NCI-H2029 treated with DMSO at 0.1 percent for 48 hours (cell line): ENCODE data around the gene SLC39A10.

ENCODE experiments used
- DNase-seq: peaks from one replicate; lab custom pipeline; 2025; lab: John Stamatoyannopoulos, UW

SLC39A10 gene

DNA sequence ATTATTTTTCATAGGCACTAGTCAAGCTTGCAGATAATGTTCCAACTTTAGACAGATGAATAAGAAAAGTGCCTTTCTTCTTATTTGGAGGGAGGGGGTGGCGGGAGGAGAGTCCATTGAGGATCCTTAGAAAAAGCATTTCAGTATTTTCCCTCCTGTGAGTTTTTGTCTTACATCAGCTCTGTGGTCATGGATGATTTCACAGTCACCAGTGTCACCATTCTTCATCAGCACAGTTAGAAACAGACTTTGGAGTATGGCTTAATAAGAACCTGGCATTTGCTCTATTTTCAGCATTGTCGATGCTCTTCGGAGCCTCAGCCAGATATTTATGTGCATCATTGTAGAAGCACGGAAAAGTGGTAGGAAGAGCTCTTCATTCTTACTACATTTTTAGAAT lies 70.1 kb downstream of the SLC39A10 start:
- no peak for DNase-seq

DNA sequence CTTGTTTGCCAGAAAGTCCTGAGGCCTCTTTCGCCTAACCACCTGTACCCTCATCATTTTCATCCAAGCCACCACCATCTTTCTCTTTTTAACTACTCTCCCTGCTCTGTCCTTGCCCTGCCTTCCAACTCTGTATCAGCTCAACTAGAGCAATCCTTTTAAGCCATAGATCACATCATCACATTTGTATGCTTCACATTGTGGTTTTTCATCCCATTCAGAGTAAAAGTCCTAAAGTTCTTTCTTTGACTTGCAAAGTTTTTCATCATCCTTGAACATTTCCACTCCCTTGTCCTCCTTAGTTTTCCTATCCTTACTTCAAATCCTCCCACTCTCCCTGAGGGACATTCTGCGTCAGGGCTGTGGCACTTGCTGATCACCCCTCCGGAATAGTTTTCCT lies 73.9 kb downstream of the SLC39A10 start:
- DNase-seq, result no peak

DNA sequence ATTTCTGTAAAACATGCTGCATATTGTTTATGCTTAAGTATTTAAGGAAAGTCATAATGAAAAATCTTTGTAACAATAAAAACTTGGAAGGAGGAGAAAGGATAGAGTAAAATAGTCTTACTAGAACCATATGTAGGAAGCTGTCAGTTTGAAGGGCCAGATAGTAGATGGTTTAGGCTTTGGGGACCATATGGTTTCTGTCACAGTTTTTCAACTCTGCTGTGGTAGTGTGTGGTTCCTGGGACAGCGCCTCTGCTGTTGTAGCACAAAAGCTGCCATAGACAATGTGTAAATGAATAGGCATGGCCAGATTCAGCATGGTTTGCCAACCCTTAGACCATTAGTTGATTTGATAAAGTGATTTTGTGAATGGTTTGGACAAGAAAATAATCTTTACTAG lies 75.5 kb downstream of the SLC39A10 start:
- DNase-seq, result no peak

DNA sequence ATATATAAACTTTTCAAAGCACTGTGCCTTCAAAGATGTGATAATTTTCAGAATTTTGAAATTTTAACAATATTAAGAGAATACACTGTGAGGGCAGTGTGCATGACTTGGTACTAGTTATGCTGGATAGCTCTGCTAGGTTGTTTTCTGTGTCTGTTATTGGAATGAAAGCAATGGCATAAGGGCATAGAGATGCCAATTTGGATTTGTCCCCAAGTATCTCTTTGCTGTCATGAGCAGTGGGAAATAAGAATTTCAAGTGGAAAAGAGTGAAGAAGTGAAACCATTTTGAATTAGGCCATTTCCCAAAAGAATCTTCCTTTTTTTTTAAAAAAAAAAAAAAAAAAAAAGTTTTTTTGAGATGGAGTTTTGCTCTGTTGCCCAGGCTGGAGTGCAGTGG lies 76.8 kb downstream of the SLC39A10 start:
- no peak for DNase-seq

DNA sequence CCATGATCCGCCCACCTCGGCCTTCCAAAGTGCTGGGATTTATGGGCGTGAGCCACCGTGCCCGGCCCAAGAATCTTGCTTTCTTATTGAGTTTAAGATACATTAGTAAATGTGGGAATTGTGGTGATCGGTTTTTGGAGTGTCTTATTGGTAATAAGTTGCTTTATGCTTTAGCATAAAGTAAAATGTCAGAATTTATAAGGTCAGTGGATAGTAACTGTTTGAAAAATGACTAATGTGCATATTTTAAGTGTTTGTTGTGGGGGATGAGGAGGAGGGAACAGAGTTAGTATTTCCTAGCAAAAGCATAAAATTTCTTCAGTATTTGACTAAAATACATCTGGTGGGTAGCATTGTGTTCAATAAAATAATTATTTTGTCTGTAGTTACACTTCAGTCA lies 77.4 kb downstream of the SLC39A10 start:
- no peak for DNase-seq

DNA sequence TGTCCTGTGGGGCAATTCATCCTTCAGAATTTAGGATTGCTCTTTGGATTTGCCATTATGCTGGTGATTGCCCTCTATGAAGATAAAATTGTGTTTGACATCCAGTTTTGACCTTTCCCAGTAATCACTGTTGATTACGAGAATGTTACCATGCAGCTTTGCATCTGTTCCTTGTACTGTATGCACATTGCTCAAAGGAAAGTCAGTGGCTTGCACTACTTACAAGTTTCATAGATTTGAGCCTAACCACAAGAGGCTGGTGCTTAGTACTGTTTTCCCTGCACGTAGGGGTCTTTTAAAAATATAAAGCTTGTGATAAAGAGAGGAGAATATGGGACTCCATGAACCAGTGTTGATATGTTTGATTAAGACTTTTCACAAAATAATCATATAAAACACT lies 77.9 kb downstream of the SLC39A10 start:
- no peak for DNase-seq

DNA sequence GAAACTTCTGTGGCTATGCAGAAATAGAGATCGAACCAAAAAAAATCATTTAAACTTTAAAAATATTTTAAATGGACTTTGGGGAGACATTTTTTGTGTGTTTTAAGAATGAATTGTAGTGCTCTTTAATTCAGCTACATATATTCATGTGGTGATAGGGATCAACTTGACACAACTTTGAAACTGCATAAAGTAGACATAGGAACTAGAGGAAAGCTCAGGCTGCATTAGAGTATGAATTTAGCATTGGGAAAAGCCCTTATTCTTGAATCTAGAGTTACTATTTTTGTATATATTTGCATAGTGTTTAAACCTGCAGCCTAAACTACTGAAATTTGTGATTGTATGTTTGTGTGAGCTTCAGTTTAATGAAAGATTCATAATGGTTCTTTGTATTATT lies 78.3 kb downstream of the SLC39A10 start:
- no peak for DNase-seq

DNA sequence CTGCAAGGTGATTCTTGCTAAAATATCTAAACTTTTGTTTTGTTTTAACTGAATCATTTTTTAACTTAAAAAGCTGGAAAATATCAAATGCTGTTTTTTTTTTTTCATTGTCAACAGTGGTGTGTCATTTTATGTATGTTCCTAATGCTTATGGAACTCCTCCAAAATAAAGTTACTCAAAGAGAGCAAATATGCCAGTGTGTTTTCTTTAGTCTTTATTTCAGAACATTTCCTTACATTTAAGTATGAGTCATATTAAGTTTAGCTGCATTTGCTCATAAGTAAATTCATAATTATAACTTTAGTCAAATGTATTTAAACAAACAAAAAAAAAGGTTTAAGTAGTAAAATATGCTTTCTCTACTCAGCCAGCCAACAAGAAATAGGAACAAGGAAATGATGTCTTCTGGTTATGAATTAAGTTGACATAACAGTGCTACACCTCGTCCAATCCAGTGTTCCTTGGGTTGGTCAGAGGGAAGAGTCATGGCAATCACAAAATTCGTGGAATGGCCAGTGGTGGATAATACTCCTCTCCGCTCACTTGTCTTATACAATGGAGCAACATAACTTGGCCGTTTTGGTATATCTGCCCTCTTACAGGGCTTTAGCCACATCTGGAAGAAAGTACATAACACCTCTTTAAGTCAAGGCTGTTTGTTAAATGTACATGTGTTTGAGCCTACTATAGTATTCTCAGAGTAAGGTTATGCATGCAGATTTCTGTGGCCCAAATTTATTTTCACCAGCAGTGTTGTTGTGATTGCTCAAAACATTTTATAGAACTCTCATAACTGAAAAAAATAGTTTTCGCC lies 80.7 kb downstream of the SLC39A10 start:
- DNase-seq, result no peak

DNA sequence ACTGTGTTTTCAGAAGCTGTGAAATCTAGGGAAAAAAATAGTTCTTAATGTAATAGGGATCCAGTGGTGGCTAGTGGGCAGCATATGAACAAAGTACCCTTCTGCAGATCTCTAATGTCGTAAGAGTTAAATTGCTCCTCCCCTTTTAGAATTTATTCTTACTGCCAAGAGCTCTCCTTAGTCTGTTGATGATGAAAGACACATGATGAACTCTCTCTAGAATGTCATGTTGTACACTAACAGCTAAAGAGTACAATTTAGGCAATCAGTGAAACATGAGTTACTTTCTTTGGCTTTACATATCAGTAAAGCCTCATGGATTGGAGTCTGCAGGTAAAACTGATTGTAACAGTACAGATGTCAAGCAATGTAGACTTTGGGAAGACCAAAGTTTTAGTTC lies 84.2 kb downstream of the SLC39A10 start:
- no peak for DNase-seq

DNA sequence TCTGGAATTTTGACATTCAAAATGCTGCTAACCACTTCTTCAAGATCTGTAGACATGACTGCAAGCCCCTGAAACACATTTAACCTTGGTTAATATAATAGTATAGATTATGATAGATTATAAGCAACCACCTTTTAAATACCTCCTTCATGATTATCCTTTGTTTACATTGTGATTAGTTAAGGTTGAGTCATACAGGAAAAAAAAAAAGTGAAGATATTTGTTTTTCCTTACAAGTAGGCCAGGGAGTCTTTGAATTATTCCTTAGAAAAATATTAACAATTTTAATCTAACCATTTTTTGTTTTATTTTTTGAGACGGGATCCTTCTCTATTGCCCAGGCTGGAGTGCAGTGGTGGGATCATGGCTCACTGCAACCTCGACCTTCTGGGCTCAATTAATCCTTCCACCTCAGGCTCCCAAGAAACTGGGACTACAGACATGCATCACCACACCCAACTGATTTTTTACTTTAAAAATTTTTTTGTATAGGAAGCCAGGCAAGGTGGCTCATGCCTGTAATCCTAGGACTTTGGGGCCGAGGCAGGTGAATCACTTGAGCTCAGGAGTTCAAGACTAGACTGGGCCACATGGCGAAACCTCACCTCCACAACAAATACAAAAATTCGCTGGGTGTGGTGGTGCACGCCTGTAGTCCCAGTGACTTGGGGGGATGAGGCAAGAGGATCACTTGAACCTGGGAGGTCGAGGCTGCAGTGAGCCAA lies 99.4 kb downstream of the SLC39A10 start:
- DNase-seq, result no peak

DNA sequence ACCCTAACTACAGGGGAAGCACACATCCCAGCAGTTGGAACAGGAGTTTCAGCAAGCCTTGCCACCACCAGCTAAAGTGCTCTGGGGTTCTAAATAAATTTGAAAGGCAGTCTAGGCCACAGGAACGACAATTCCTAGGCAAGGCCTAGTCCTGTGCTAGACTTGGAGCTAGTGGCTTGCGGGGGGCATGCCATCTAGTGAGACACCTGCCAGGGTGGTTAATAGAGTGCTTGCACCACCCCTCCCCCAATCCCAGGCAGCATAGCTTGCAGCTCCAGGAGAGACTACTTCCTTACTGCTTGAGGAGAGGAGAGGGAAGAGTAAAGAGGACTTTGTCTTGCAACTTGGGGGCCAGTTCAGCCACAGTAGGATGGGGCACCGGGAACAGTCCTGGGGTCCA lies 101.8 kb downstream of the SLC39A10 start:
- no peak for DNase-seq

DNA sequence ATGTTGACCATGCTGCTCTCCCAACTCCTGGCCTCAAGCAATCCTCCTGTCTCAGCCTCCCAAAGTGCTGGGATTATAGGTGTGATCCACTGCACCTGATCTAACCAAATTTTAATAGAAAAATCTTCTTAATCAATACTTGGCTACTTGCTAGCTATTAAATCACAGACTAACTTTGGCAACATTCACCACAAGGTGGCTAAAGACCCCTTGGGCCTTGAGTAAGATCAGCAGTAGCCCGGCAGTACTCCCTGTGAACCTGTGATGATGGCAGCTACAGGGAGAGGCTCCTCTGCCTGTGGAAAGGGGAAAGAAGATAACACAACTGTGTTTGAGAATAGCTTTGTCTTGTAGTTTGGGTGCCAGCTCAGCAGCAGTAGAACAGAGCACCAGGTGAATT lies 102.9 kb downstream of the SLC39A10 start:
- DNase-seq, result no peak

DNA sequence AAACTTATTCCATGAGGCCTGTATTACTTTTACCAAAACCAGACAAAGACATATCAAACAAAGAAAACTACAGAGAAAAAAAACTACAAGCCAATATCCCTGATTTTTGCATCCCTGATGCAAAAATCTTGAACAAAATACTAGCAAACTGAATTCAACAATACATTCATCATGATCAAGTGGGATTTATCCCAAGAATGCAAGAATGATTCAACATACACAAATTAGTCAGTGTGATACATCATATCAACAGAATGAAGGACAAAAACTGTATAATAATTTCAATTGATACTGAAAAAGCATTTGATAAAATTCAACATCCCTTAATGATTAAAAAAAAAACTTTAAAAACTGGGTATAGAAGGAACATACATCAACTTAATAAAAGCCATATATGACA lies 106.8 kb downstream of the SLC39A10 start:
- DNase-seq, result no peak

DNA sequence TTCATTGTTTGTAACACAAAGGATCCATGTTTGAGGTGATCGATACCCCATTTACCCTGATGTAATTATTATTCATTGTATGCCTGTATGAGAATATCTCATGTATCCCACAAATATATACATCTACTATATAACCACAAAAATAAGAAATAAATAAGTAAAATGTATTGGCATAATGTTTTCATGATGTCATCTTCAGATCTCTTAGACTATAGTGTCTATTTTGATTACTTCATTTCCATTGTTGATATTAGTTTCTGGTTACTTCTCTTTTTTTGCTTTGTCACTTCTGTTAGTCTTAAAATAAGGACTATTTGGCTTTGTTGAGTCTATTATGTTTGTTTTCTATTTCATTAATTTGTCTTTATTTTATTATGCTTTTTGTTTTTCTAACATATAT lies 109.7 kb downstream of the SLC39A10 start:
- DNase-seq, result no peak

DNA sequence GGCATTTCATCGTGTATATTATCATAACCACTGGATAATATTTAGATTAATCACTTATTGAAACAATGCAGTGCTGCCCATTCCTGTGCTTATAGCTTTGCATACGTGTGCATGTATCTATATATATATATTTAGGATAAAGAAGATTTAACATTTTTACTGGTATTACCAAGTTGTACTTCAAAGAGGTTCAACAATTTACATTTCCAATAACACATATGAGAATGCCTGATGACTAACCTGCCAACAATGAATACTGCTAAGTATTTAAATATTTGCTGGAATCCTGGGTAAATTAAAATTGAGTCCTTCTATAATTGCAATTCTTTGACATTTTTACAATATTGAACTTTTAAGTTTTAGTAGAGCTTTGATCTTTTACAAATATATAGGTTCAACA lies 111.4 kb downstream of the SLC39A10 start:
- no peak for DNase-seq

DNA sequence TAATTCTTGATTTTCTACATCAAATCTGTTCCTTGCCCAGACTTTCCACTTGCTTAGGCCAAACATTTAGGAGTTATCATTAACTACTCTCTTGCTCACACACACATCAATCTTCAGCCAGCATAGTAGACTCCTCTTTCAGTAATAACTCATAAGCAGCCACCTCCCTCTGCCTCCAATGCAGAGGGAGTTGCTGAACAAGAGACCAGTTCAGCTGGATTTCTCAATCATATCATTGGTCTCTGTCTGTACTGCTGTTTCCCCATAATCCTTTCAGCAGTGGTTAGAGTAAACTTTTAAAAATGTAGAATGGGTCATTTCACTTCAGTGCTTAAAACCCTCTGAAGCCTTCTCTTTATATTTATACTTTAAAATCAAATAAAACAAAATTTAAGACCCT lies 112.9 kb downstream of the SLC39A10 start:
- DNase-seq, result no peak

DNA sequence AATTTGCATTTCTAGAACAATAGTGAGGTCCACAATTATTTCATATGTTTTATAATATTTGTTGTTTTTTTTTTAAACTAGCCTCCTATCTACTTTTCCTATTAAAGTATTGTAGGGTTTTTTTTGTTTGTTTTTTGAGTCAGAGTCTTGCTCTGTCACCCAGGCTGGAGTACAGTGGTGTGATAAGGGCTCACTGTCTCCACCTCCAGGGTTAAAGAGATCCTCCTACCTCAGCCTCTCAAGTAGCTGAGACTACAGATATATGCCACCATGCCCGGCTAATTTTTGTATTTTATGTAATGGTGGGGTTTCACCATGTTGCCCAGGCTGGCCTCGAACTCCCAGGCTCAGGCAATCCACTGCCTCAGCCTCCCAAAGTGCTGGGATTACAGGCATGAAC lies 122.5 kb downstream of the SLC39A10 start:
- DNase-seq, result no peak

DNA sequence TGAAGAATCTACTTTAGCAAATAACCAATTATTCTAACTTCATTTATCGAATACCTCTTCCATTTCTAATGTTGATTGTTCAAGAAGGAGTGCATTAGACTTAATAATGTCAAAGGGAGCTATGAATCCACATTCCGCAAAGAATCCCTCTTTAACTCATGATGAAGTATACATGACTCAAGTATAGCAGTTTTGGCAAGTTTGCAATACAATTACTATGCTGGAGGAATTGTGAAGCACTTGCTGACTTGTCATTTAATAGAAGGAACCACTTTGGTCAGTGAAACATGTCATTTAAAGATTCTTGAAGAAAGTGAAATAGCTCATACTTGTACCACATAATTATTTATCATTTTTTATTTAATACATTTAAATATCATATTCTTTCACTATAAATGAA lies 125.1 kb downstream of the SLC39A10 start:
- no peak for DNase-seq
